B cell (primary cell): ENCODE results near the gene TAS2R4. TPM values are rescaled to one million over a fixed set of nuclear protein-coding genes. Genes with fewer than 3 reads are reported as not detected.
"Not testable (repeated sequence)": the region's sequence is repeated elsewhere in the genome, so short reads cannot be mapped to it uniquely, and the experiment has no call there.

Experiments used
- ATAC-seq: fragments of 200-7000 bp; cut with Tn5 transposase; one replicate; pipeline ENCODE4 v1.10.0; 2021; ENCODE audit warnings: low read depth, mild to moderate bottlenecking, moderate number of reproducible peaks, moderate library complexity
- CTCF ChIA-PET: fragments of 350-600 bp; sonication (Branson Sonifier 250); formaldehyde crosslinking; loops from one replicate; lab custom pipeline; 2021; ENCODE audit warnings: antibody characterized with exemption, inconsistent platforms; lab: Charles Lee
- POLR2A ChIA-PET: fragments of 350-600 bp; sonication (Branson Sonifier 250); formaldehyde crosslinking; loops from one replicate; lab custom pipeline; 2021; ENCODE audit warnings: antibody characterized with exemption; lab: Charles Lee
- DNase-seq: peaks from one replicate; pipeline ENCODE4 v3.0.0; 2013
- H2AFZ ChIP-seq: 2 replicates; pipeline ENCODE4 v1.6.1; 2012; ENCODE audit warnings: mild to moderate bottlenecking, low read depth, low read length; ENCODE audit not compliant: insufficient read depth, poor library complexity, severe bottlenecking
- H3K27ac ChIP-seq, 2 donors: 1 replicate in 1 of 2; 2 replicates in 1 of 2; pipeline ENCODE4 v1.5.1; 2012 to 2013; ENCODE audit warnings: low read length in 2 of 2, mild to moderate bottlenecking in 2 of 2, moderate library complexity in 1 of 2
- H3K27me3 ChIP-seq, 4 experiments: fragments of 200-600 bp in 1 of 4; sonication (generic) in 1 of 4; replicated peaks in 1 of 4; 1 replicate in 2 of 4; 2 replicates in 2 of 4; pipeline versions ENCODE4 v1.6.1 to v1.7.0; 2013 to 2016; ENCODE audit warnings: low read length in 3 of 4, mild to moderate bottlenecking in 2 of 4, mixed read lengths in 1 of 4, moderate library complexity in 1 of 4; ENCODE audit not compliant: insufficient read depth in 4 of 4, control insufficient read depth in 3 of 4; ENCODE audit errors: control extremely low read depth in 1 of 4
- H3K36me3 ChIP-seq, 2 experiments: replicated peaks in 1 of 2; 1 replicate in 1 of 2; 2 replicates in 1 of 2; pipeline versions ENCODE4 v1.6.1 to v1.7.1; 2013; ENCODE audit warnings: low read length in 1 of 2; ENCODE audit not compliant: insufficient read depth in 2 of 2, control insufficient read depth in 1 of 2; ENCODE audit errors: control extremely low read depth in 1 of 2, extremely low read depth in 1 of 2
- H3K4me1 ChIP-seq, 2 donors: fragments of 200-600 bp in 1 of 2; sonication (generic) in 1 of 2; 1 replicate in 1 of 2; 2 replicates in 1 of 2; pipeline versions ENCODE4 v1.5.1 to v1.6.1; 2013 to 2017; ENCODE audit warnings: low read length in 2 of 2; ENCODE audit not compliant: control insufficient read depth in 2 of 2, insufficient read depth in 2 of 2
- H3K4me2 ChIP-seq: replicated peaks from 2 replicates; pipeline ENCODE3; 2012; ENCODE audit warnings: mild to moderate bottlenecking, low read depth, low read length; ENCODE audit not compliant: poor library complexity, severe bottlenecking
- H3K4me3 ChIP-seq, 5 experiments: fragments of 200-600 bp in 1 of 5; sonication (generic) in 1 of 5; 1 replicate in 3 of 5; 2 replicates in 2 of 5; pipeline versions ENCODE4 v1.5.1 to v1.7.0; 2011 to 2016; ENCODE audit warnings: low read length in 4 of 5, mild to moderate bottlenecking in 4 of 5, low read depth in 2 of 5, control low read depth in 1 of 5, moderate library complexity in 1 of 5; ENCODE audit not compliant: insufficient read depth in 1 of 5; ENCODE audit errors: control extremely low read depth in 1 of 5, extremely low read depth in 1 of 5
- H3K79me2 ChIP-seq: fragments of 200-600 bp; sonication (generic); one replicate; pipeline ENCODE4 v1.6.0; 2016; ENCODE audit warnings: low read length; ENCODE audit not compliant: control insufficient read depth, insufficient read depth
- H3K9ac ChIP-seq: fragments of 200-600 bp; sonication (generic); 2 replicates; pipeline ENCODE4 v1.6.1; 2017; ENCODE audit warnings: mild to moderate bottlenecking, low read length, moderate library complexity
- H3K9me3 ChIP-seq, 3 donors: one replicate each; pipeline versions ENCODE4 v1.6.1 to v1.7.1; 2013; ENCODE audit warnings: low read length in 2 of 3; ENCODE audit not compliant: control insufficient read depth in 2 of 3, insufficient read depth in 1 of 3; ENCODE audit errors: control extremely low read depth in 1 of 3
- H4K20me1 ChIP-seq: 2 replicates; pipeline ENCODE4 v1.6.0; 2012; ENCODE audit warnings: mild to moderate bottlenecking, low read length; ENCODE audit not compliant: insufficient read depth, control insufficient read depth, poor library complexity, severe bottlenecking
- H3K27ac Mint-ChIP-seq: one replicate; pipeline ENCODE4 v1.8.0; 2021; ENCODE audit warnings: mixed read lengths
- H3K27me3 Mint-ChIP-seq: one replicate; pipeline ENCODE4 v1.8.0; 2021; ENCODE audit warnings: mixed read lengths
- H3K4me1 Mint-ChIP-seq: one replicate; pipeline ENCODE4 v1.8.0; 2021; ENCODE audit warnings: mixed read lengths
- H3K4me3 Mint-ChIP-seq: one replicate; pipeline ENCODE4 v1.8.0; 2021; ENCODE audit warnings: mixed read lengths
- H3K9me3 Mint-ChIP-seq: one replicate; pipeline ENCODE4 v1.8.0; 2022; ENCODE audit warnings: mixed read lengths; ENCODE audit not compliant: insufficient read depth
- EZH2 ChIP-seq: IDR thresholded peaks from 2 replicates; pipeline ENCODE4 v1.6.1; 2012; ENCODE audit warnings: borderline replicate concordance, low read depth, mild to moderate bottlenecking, moderate library complexity, low read length; ENCODE audit not compliant: insufficient read depth, poor library complexity, severe bottlenecking
- WGBS: methylation state at CpG from one replicate; pipeline ENCODE4 v1.1.5; 2013; ENCODE audit warnings: missing lambda C conversion rate; ENCODE audit not compliant: insufficient coverage; 5-methylcytosine and 5-hydroxymethylcytosine counted together
- intact Hi-C: fragments of 100-400 bp; cut with micrococcal nuclease; formaldehyde crosslinking; loops from one replicate; pipeline ENCODE4 v1.10.0; 2022
- polyA plus RNA-seq: library from polyadenylated mRNA; depleted of rRNA; stranded (reverse); fragments of >200 nt; gene quantifications from 2 replicates; pipeline ENCODE4 v1.2.3, GENCODE V29; 2012
- small RNA-seq: library from RNA; depleted of rRNA; stranded (forward); fragments of <200 nt; gene quantifications from one replicate; pipeline ENCODE3, GENCODE V24; 2012; ENCODE audit warnings: low replicate concordance, low read depth; ENCODE audit not compliant: insufficient read length
- total RNA-seq, 2 donors: library from RNA; stranded (reverse); fragments of 120-200 nt in 1 of 2; gene quantifications; 1 replicate in 1 of 2; 2 replicates in 1 of 2; pipeline versions ENCODE4 v1.2.3 to v1.2.4, GENCODE V29; 2013 to 2022
- TF ChIP-seq, protein P1 (sequence below): fragments of 200-600 bp; IDR thresholded peaks from one replicate; pipeline ENCODE4 v1.8.0; 2022; ENCODE audit warnings: antibody characterized with exemption, mild to moderate bottlenecking

Gene TAS2R4
- total and polyA plus RNA-seq, 2 donors (not counting 1 experiment from before 2014, with no cell fraction given), result 0.39 to 5.4 TPM

DNA sequence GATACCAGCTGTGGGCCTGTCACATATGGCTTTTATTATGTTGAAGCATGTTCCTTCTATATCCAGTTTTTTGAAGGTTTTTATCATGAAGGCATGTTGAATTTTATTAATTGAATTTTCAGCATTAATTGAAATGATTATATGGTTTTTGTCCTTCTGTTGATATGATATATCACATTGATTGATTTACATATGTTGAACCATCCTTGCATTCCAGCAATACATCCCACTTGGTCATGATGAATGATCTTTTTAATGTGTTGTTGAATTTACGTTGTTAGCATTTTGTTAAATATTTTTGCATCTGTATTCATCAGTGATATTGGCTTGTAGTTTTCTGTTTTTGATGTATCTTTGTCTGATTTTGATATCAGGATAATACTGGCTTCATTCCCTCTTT lies 43.6 kb downstream of the TAS2R4 start:
- H3K27ac Mint-ChIP-seq, result no peak overlapping the region
- intact Hi-C loops, result no loop called here
- DNase-seq, result no peak
- no peak for ATAC-seq
- ChIA-PET POLR2A (no interaction called here), CTCF (no interaction called here)
- TF ChIP-seq EZH2, result no peak
- TF ChIP-seq, protein P1, sequence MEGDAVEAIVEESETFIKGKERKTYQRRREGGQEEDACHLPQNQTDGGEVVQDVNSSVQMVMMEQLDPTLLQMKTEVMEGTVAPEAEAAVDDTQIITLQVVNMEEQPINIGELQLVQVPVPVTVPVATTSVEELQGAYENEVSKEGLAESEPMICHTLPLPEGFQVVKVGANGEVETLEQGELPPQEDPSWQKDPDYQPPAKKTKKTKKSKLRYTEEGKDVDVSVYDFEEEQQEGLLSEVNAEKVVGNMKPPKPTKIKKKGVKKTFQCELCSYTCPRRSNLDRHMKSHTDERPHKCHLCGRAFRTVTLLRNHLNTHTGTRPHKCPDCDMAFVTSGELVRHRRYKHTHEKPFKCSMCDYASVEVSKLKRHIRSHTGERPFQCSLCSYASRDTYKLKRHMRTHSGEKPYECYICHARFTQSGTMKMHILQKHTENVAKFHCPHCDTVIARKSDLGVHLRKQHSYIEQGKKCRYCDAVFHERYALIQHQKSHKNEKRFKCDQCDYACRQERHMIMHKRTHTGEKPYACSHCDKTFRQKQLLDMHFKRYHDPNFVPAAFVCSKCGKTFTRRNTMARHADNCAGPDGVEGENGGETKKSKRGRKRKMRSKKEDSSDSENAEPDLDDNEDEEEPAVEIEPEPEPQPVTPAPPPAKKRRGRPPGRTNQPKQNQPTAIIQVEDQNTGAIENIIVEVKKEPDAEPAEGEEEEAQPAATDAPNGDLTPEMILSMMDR, result no peak
- Histone ChIP-seq H3K9ac (no peak overlapping the region), H3K36me3 (no peaks in the 10 kb centered on the region), H3K9me3 (peaks cover 2 to 13% (median 6%) of the 10 kb centered on the region in 3 donors), H4K20me1 (no peaks in the 10 kb centered on the region), H3K4me3 (no peak overlapping the region), H3K4me1 (no peaks in the 10 kb centered on the region), H3K79me2 (no peaks in the 10 kb centered on the region), H3K27ac (no peak overlapping the region), H3K4me2 (no peak overlapping the region), H3K27me3 (no peaks in the 10 kb centered on the region), H2AFZ (no peak overlapping the region)
- WGBS, result no CpG with 5 or more reads among the region's 1 CpG
- no peaks in the 10 kb centered on the region for H3K4me1 Mint-ChIP-seq
- H3K4me3 Mint-ChIP-seq, result no peak overlapping the region
- no peaks in the 10 kb centered on the region for H3K27me3 Mint-ChIP-seq
- H3K9me3 Mint-ChIP-seq, result peaks cover 13% of the 10 kb centered on the region

DNA sequence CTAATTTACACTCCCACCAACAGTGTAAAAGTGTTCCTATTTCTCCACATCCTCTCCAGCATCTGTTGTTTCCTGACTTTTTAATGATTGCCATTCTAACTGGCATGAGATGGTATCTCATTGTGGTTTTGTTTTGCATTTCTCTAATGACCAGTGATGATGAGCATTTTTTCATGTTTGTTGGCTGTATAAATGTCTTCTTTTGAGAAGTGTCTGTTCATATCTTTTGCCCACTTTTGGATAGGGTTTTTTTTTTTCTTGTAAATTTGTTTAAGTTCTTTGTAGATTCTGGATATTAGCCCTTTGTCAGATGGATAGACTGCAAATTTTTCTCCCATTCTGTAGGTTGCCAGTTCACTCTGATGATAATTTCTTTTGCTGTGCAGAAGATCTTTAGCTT lies 46.0 kb downstream of the TAS2R4 start:
- H2AFZ ChIP-seq, H3K36me3 ChIP-seq, H3K9ac ChIP-seq, H4K20me1 ChIP-seq, H3K4me2 ChIP-seq, H3K27ac Mint-ChIP-seq, intact Hi-C loops, POLR2A ChIA-PET, DNase-seq, H3K4me1 Mint-ChIP-seq, H3K4me3 Mint-ChIP-seq, ATAC-seq, H3K27me3 Mint-ChIP-seq, H3K4me1 ChIP-seq, H3K27ac ChIP-seq, H3K27me3 ChIP-seq, H3K4me3 ChIP-seq, H3K79me2 ChIP-seq: not testable (repeated sequence)
- CTCF ChIA-PET, result interaction anchor here (1.2 kb wide), 1 partner anchor 37 kb away, joined by 3 read pairs; no protein-coding TSS in a partner anchor
- peaks cover 16% of the 10 kb centered on the region for H3K9me3 Mint-ChIP-seq
- peaks cover 2 to 13% (median 6%) of the 10 kb centered on the region in 3 donors for H3K9me3 ChIP-seq

Small RNAs within 50 kb of the gene (small RNA-seq; reads per million reads assigned to genes)
- not detected for gene RNU1-82P

Other genes starting within 250 kb of the TAS2R4 start
- gene AGK, start 225.3 kb upstream of the TAS2R4 start, total RNA-seq, result 26.1 and 30.2 TPM in 2 replicates
- gene AGK, start 225.3 kb upstream of the TAS2R4 start, polyA plus RNA-seq, result 11.9 and 12.8 TPM in 2 replicates
- gene DENND11, start 74.5 kb upstream of the TAS2R4 start, total RNA-seq, result 79.5 and 85.9 TPM in 2 replicates
- gene DENND11, start 74.5 kb upstream of the TAS2R4 start, polyA plus RNA-seq, result 26.4 and 27.8 TPM in 2 replicates
- gene WEE2, start 68.3 kb upstream of the TAS2R4 start, total RNA-seq, result not detected in 2 replicates
- gene WEE2, start 68.3 kb upstream of the TAS2R4 start, polyA plus RNA-seq, result not detected in 2 replicates
- 89.1 and 93.6 TPM in 2 replicates for gene SSBP1, start 38.3 kb upstream of the TAS2R4 start, total RNA-seq
- 37.2 and 60.3 TPM in 2 replicates for gene SSBP1, start 38.3 kb upstream of the TAS2R4 start, polyA plus RNA-seq
- 8.6 and 9.5 TPM in 2 replicates for gene TAS2R3, start 12.6 kb upstream of the TAS2R4 start, total RNA-seq
- not detected in 2 replicates for gene TAS2R3, start 12.6 kb upstream of the TAS2R4 start, polyA plus RNA-seq
- gene TAS2R5, start 13.5 kb downstream of the TAS2R4 start, total RNA-seq, result 3.6 and 6.5 TPM in 2 replicates
- 1.3 and 2.6 TPM in 2 replicates for gene TAS2R5, start 13.5 kb downstream of the TAS2R4 start, polyA plus RNA-seq
- not detected in 2 replicates for gene PRSS37, start 64.8 kb downstream of the TAS2R4 start, total RNA-seq
- gene PRSS37, start 64.8 kb downstream of the TAS2R4 start, polyA plus RNA-seq, result not detected in 2 replicates
- gene OR9A4, start 139.7 kb downstream of the TAS2R4 start, total RNA-seq, result not detected in 2 replicates
- not detected in 2 replicates for gene OR9A4, start 139.7 kb downstream of the TAS2R4 start, polyA plus RNA-seq
- 0.24 and 0.47 TPM in 2 replicates for gene CLEC5A, start 170.3 kb downstream of the TAS2R4 start, total RNA-seq
- gene CLEC5A, start 170.3 kb downstream of the TAS2R4 start, polyA plus RNA-seq, result 0.03 and 0.06 TPM in 2 replicates
- gene TAS2R38, start 197.1 kb downstream of the TAS2R4 start, total RNA-seq, result not detected in 2 replicates
- not detected in 2 replicates for gene TAS2R38, start 197.1 kb downstream of the TAS2R4 start, polyA plus RNA-seq
- 0.05 TPM in 1 of 2 replicates, not detected in the other for gene MGAM, start 219.2 kb downstream of the TAS2R4 start, total RNA-seq
- 0.03 and 0.09 TPM in 2 replicates for gene MGAM, start 219.2 kb downstream of the TAS2R4 start, polyA plus RNA-seq